Endothelial cell of umbilical vein (primary cell): Measurements from ENCODE around the gene TAF3. TPM values are rescaled to one million over a fixed set of nuclear protein-coding genes. Genes with fewer than 3 reads are reported as not detected.

Source experiments
- BruUV-seq: library from RNA; stranded (reverse); fragments of 400-500 nt; replicated peaks from 2 replicates; lab custom pipeline; 2021; lab: Mats Ljungman, UMichigan
- CTCF ChIA-PET: fragments of 300-600, 350-600 bp; sonication (Branson Sonifier 250); formaldehyde crosslinking; loops from one replicate; lab custom pipeline; 2021; ENCODE audit warnings: antibody characterized with exemption, inconsistent platforms; lab: Charles Lee
- POLR2A ChIA-PET: fragments of 300-600, 350-600 bp; sonication (Branson Sonifier 250); formaldehyde crosslinking; loops from one replicate; lab custom pipeline; 2021; ENCODE audit warnings: antibody characterized with exemption, inconsistent platforms; lab: Charles Lee
- DNase-seq: peaks from one replicate; pipeline ENCODE4 v3.0.0-alpha.2; 2011; ENCODE audit warnings: low read depth, low spot score
- FAIRE-seq: peaks from 2 replicates; lab custom pipeline; 2011; peaks lifted over from hg19 to GRCh38; lab: Jason Lieb, UNC
- H2AFZ ChIP-seq: 2 replicates; pipeline ENCODE4 v1.6.0; 2012; ENCODE audit warnings: low read depth, low read length, control low read depth, inconsistent platforms
- H3K27ac ChIP-seq: 2 replicates; pipeline ENCODE4 v1.5.1; 2011; ENCODE audit warnings: low read depth, mild to moderate bottlenecking, control low read depth, low read length, moderate library complexity; ENCODE audit not compliant: insufficient read depth
- H3K27me3 ChIP-seq, 2 experiments: 2 replicates each; pipeline versions ENCODE4 v1.6.0 to v1.6.1; 2011; ENCODE audit warnings: low read length in 2 of 2, mixed read lengths in 1 of 2; ENCODE audit not compliant: control insufficient read depth in 2 of 2, insufficient read depth in 2 of 2
- H3K36me3 ChIP-seq, 2 experiments: 2 replicates in 1 of 2; 3 replicates in 1 of 2; pipeline ENCODE4 v1.5.1; 2011; ENCODE audit warnings: low read length in 2 of 2, mild to moderate bottlenecking in 1 of 2, moderate library complexity in 1 of 2; ENCODE audit not compliant: control insufficient read depth in 2 of 2, insufficient read depth in 2 of 2; ENCODE audit errors: extremely low read depth in 1 of 2
- H3K4me1 ChIP-seq: 3 replicates; pipeline ENCODE4 v1.5.1; 2011; ENCODE audit warnings: mild to moderate bottlenecking, low read length; ENCODE audit not compliant: control insufficient read depth, insufficient read depth; ENCODE audit errors: extremely low read depth
- H3K4me2 ChIP-seq: 2 replicates; pipeline ENCODE4 v1.6.1; 2011; ENCODE audit warnings: low read length, control low read depth, mixed read lengths; ENCODE audit not compliant: insufficient read depth
- H3K4me3 ChIP-seq, 3 experiments: fragments of 200-600 bp in 1 of 3; sonication (generic), shearing (Covaris generic) in 1 of 3; replicated peaks in 1 of 3; 2 replicates each; pipeline ENCODE4 v1.5.1; 2011 to 2016; ENCODE audit warnings: control low read depth in 3 of 3, low read length in 3 of 3, mild to moderate bottlenecking in 2 of 3, inconsistent platforms in 1 of 3, low read depth in 1 of 3, moderate library complexity in 1 of 3; ENCODE audit not compliant: insufficient read depth in 1 of 3
- H3K79me2 ChIP-seq: 2 replicates; pipeline ENCODE4 v1.6.0; 2012; ENCODE audit warnings: low read length, inconsistent platforms; ENCODE audit not compliant: control insufficient read depth, insufficient read depth
- H3K9ac ChIP-seq: replicated peaks from 2 replicates; pipeline ENCODE3; 2011; ENCODE audit warnings: low read length, control low read depth; ENCODE audit not compliant: insufficient read depth; ENCODE audit errors: extremely low read depth
- H3K9me1 ChIP-seq: replicated peaks from 3 replicates; pipeline ENCODE4 v1.6.0; 2011; ENCODE audit warnings: mild to moderate bottlenecking, low read length; ENCODE audit not compliant: control insufficient read depth, insufficient read depth; ENCODE audit errors: extremely low read depth
- H3K9me3 ChIP-seq: replicated peaks from 2 replicates; pipeline ENCODE4 v1.5.1; 2012; ENCODE audit warnings: low read length, inconsistent platforms; ENCODE audit not compliant: control insufficient read depth, insufficient read depth
- H4K20me1 ChIP-seq: replicated peaks from 2 replicates; pipeline ENCODE3; 2011; ENCODE audit warnings: mild to moderate bottlenecking, low read length; ENCODE audit not compliant: control insufficient read depth, insufficient read depth; ENCODE audit errors: extremely low read depth
- CTCF ChIP-seq, 2 donors: IDR thresholded peaks; 1 replicate in 1 of 2; 2 replicates in 1 of 2; pipeline ENCODE4 v1.5.1; 2011; ENCODE audit warnings: low read length in 2 of 2, mild to moderate bottlenecking in 2 of 2, moderate library complexity in 2 of 2, control low read depth in 1 of 2, inconsistent platforms in 1 of 2, low read depth in 1 of 2; ENCODE audit not compliant: insufficient read depth in 1 of 2; ENCODE audit errors: extremely low read depth in 1 of 2
- EZH2 ChIP-seq: IDR thresholded peaks from 2 replicates; pipeline ENCODE4 v1.6.1; 2012; ENCODE audit warnings: borderline replicate concordance, low read depth, mild to moderate bottlenecking, moderate library complexity, low read length, inconsistent platforms; ENCODE audit not compliant: severe bottlenecking
- FOS ChIP-seq: IDR thresholded peaks from 2 replicates; pipeline ENCODE4 v1.6.1; 2011; ENCODE audit warnings: mild to moderate bottlenecking, low read length, moderate library complexity, borderline replicate concordance; ENCODE audit not compliant: insufficient read depth
- GATA2 ChIP-seq: IDR thresholded peaks from 2 replicates; pipeline ENCODE4 v1.7.0; 2011; ENCODE audit warnings: low read depth, mild to moderate bottlenecking, moderate library complexity, mixed read lengths, low read length; ENCODE audit not compliant: insufficient read length, insufficient read depth
- JUN ChIP-seq: IDR thresholded peaks from 2 replicates; pipeline ENCODE4 v1.6.1; 2011; ENCODE audit warnings: borderline replicate concordance, low read depth; ENCODE audit not compliant: insufficient read length, insufficient read depth
- MAX ChIP-seq: IDR thresholded peaks from 2 replicates; pipeline ENCODE4 v1.6.1; 2011; ENCODE audit not compliant: insufficient read depth, insufficient read length
- MYC ChIP-seq: IDR thresholded peaks from one replicate; pipeline ENCODE4 v1.6.1; 2011; ENCODE audit warnings: mild to moderate bottlenecking, low read depth, low read length
- POLR2A ChIP-seq: IDR thresholded peaks from 2 replicates; pipeline ENCODE4 v1.6.1; 2012; ENCODE audit warnings: low read depth, mild to moderate bottlenecking, control low read depth, low read length
- POLR2AphosphoS5 ChIP-seq: IDR thresholded peaks from 2 replicates; pipeline ENCODE4 v1.6.1; 2012; ENCODE audit warnings: low read depth, mild to moderate bottlenecking, control low read depth, low read length, moderate library complexity; ENCODE audit not compliant: insufficient read depth
- dilution Hi-C: fragments of 300-500 bp; cut with MboI; formaldehyde crosslinking; loops from one replicate; pipeline ENCODE4 v1.15.0; 2019; ENCODE audit warnings: low sequenced_read_pairs; ENCODE audit not compliant: extremely low pct_ligation_motif_present
- intact Hi-C: fragments of 100-400 bp; cut with micrococcal nuclease; formaldehyde crosslinking; loops from one replicate; pipeline ENCODE4 v1.10.0; 2022
- polyA plus RNA-seq, 4 experiments: library from polyadenylated mRNA; depleted of rRNA in 3 of 4; stranded (reverse) in 3 of 4; unstranded in 1 of 4; fragments of >200 nt; gene quantifications; 2 replicates each; pipeline versions ENCODE4 v1.2.1 to v1.2.3, GENCODE V29; 2011 to 2012; ENCODE audit warnings: missing spikeins in 1 of 4
- total RNA-seq: library from RNA; stranded (reverse); gene quantifications from 2 replicates; pipeline ENCODE4 v1.2.3, GENCODE V29; 2021

TAF3 gene
- total and polyA plus RNA-seq, 2 donors (not counting 3 experiments of a cell fraction or from before 2014, with no cell fraction given) = 2.4 to 10.5 TPM

- Histone ChIP-seq H4K20me1 (no peaks in the 10 kb centered on the region), H2AFZ (no peak overlapping the region), H3K9me1 (no peaks in the 10 kb centered on the region), H3K4me3 (no peak overlapping the region), H3K9ac (no peak overlapping the region), H3K27me3 (no peaks in the 10 kb centered on the region), H3K27ac (no peak overlapping the region), H3K79me2 (no peaks in the 10 kb centered on the region), H3K4me1 (no peaks in the 10 kb centered on the region), H3K4me2 (no peak overlapping the region), H3K36me3 (peaks cover 17 to 18% of the 10 kb centered on the region in 2 experiments), H3K9me3 (no peaks in the 10 kb centered on the region)
- FAIRE-seq = no peak
- dilution Hi-C loops = no loop called here
- no TSS peak for BruUV-seq
- no peak for DNase-seq
- CTCF ChIA-PET = interaction anchor here (1.4 to 1.9 kb wide), 2 partner anchors 10 to 11 kb away, joined by 6 to 7 read pairs; partner anchors contain the start of gene TAF3
- POLR2A ChIA-PET = no interaction called here
- TF ChIP-seq MYC = no peak
- no peak for TF ChIP-seq POLR2A
- TF ChIP-seq JUN = no peak
- no peak for TF ChIP-seq EZH2
- no peak for TF ChIP-seq GATA2
- TF ChIP-seq CTCF (IDR thresholded peaks at IDR 0.05; ENCODE audit: extremely low read depth in 1 of 2, insufficient read depth in 1 of 2, low read depth in 1 of 2, low read length in 2 of 2) = no peak
- no peak for TF ChIP-seq FOS
- TF ChIP-seq MAX = no peak
- TF ChIP-seq POLR2AphosphoS5 = no peak
- intact Hi-C loops = no loop called here
These were observed 9.5 kb upstream of the TAF3 start for GRCh38 chr10:7808686-7809267.
